ENCODE measurements around the gene MXRA8.
A peak's percentile ranks its signal among the peaks of the same experiment; 100 is the strongest.
"Not testable (repeated sequence)": the region's sequence is repeated elsewhere in the genome, so short reads cannot be mapped to it uniquely, and the experiment has no call there.

The MXRA8 gene

GRCh38 chr1:1387098-1388077 is 29.0 kb upstream of the MXRA8 start:
- no peaks in the 10 kb centered on the region for H3K4me1 ChIP-seq (ENCODE audit: insufficient read depth, low read length)
- no peak overlapping the region for H3K27ac ChIP-seq (ENCODE audit: low read depth, low read length)
- H3K9me3 ChIP-seq (ENCODE audit: insufficient read depth, low read depth, low read length), result no peaks in the 10 kb centered on the region
- H3K4me3 ChIP-seq (ENCODE audit: low read length), result no peak overlapping the region
- H3K9ac ChIP-seq (ENCODE audit: low read depth, low read length), result no peak overlapping the region
- H3K36me3 ChIP-seq (ENCODE audit: insufficient read depth, low read length), result peaks cover 72% of the 10 kb centered on the region
- 96% methylated on average over 50 of the region's 50 CpGs for WGBS
- no peaks in the 10 kb centered on the region for H3K27me3 ChIP-seq (ENCODE audit: insufficient read depth, low read length)

DNA sequence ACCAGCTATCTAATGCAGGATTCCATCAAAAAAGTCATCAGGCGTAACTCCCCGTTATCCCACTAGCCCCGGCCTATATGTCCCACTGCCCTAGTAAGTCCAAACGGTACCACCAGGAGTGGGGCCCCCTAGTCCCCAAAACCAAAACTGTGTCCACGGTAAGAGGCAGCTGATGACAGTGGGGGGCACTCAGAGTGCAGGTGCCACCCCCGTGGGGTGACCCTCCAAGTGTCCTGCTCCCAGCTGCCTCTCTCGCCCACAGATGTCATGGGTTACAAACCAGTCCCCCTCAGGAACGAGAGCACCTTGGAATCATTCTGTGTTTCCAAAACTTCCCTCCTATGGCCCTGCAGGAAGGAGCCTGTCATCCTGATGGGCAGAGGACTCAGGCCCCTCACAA is 27.6 kb upstream of the MXRA8 start:
- no peaks in the 10 kb centered on the region for H3K4me1 ChIP-seq (ENCODE audit: insufficient read depth, low read length)
- no peak overlapping the region for H3K27ac ChIP-seq (ENCODE audit: low read depth, low read length)
- H3K36me3 ChIP-seq (ENCODE audit: insufficient read depth, low read length), result peaks cover 57% of the 10 kb centered on the region
- H3K9me3 ChIP-seq (ENCODE audit: insufficient read depth, low read depth, low read length), result no peaks in the 10 kb centered on the region
- no peaks in the 10 kb centered on the region for H3K27me3 ChIP-seq (ENCODE audit: insufficient read depth, low read length)
- no peak overlapping the region for H3K4me3 ChIP-seq (ENCODE audit: low read length)
- no peak overlapping the region for H3K9ac ChIP-seq (ENCODE audit: low read depth, low read length)
- WGBS, result 96% methylated on average over 8 of the region's 8 CpGs

- H3K27me3 ChIP-seq (ENCODE audit: insufficient read depth, low read length); H3K27ac ChIP-seq (ENCODE audit: low read depth, low read length); H3K9me3 ChIP-seq (ENCODE audit: insufficient read depth, low read depth, low read length); H3K4me3 ChIP-seq (ENCODE audit: low read length); H3K4me1 ChIP-seq (ENCODE audit: insufficient read depth, low read length); H3K9ac ChIP-seq (ENCODE audit: low read depth, low read length): not testable (repeated sequence)
- WGBS, result 93% methylated on average over 28 of the region's 29 CpGs
- peaks cover 51% of the 10 kb centered on the region for H3K36me3 ChIP-seq (ENCODE audit: insufficient read depth, low read length)
Observed at GRCh38 chr1:1385339-1385738, 27.0 kb upstream of the MXRA8 start.

DNA sequence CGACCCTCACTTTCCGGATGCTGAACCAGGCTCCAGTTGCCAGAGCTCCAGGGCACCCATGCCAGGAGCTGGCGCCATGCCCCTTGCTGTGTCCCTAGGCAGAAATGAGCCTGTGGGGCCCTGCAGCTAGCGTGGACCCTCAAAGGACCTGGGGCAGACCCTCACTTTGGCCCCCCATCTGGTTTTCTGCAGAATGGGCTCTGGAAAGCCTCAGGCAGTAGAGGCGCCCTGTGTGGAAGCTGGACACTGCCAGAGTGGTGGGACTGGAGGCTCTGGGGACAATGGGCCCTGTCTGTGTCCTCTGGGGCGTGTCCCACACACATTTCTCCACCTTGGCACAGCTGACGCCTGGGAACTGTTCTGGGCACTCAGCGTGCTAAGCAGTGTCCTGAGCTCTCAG is 22.9 kb upstream of the MXRA8 start:
- H3K36me3 ChIP-seq (ENCODE audit: insufficient read depth, low read length), result peaks cover 11% of the 10 kb centered on the region
- no peaks in the 10 kb centered on the region for H3K9me3 ChIP-seq (ENCODE audit: insufficient read depth, low read depth, low read length)
- H3K27me3 ChIP-seq (ENCODE audit: insufficient read depth, low read length), result no peaks in the 10 kb centered on the region
- no peaks in the 10 kb centered on the region for H3K4me1 ChIP-seq (ENCODE audit: insufficient read depth, low read length)
- H3K4me3 ChIP-seq (ENCODE audit: low read length), result no peak overlapping the region
- 82% methylated on average over 8 of the region's 8 CpGs for WGBS
- no peak overlapping the region for H3K27ac ChIP-seq (ENCODE audit: low read depth, low read length)
- no peak overlapping the region for H3K9ac ChIP-seq (ENCODE audit: low read depth, low read length)

DNA sequence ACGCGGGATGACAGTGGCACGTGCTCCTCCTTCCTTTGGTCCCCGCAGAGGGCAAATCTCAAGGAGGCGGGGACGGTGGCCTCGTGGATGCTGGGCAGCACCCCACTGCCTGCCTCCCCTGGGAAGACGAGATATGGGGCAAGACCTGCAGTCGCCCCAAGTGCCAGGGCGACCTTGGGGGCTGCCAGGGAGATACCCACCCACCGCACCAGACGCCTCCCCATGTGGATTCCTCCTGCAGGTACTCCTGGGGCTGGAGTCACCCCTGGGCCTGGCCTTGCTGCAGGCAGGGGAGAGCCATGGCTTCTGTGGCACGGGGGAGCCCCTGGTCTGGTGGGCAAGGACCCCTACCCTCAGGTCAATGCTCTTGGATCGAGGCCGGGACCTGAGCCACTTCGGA is 22.5 kb upstream of the MXRA8 start:
- no peak overlapping the region for H3K27ac ChIP-seq (ENCODE audit: low read depth, low read length)
- peaks cover 6% of the 10 kb centered on the region for H3K36me3 ChIP-seq (ENCODE audit: insufficient read depth, low read length)
- H3K9ac ChIP-seq (ENCODE audit: low read depth, low read length), result no peak overlapping the region
- H3K4me1 ChIP-seq (ENCODE audit: insufficient read depth, low read length), result peaks cover 3% of the 10 kb centered on the region; the same call in 1 of the 2 replicates
- H3K27me3 ChIP-seq (ENCODE audit: insufficient read depth, low read length), result no peaks in the 10 kb centered on the region
- H3K9me3 ChIP-seq (ENCODE audit: insufficient read depth, low read depth, low read length), result no peaks in the 10 kb centered on the region
- 96% methylated on average over 16 of the region's 16 CpGs for WGBS
- H3K4me3 ChIP-seq (ENCODE audit: low read length), result no peak overlapping the region

DNA sequence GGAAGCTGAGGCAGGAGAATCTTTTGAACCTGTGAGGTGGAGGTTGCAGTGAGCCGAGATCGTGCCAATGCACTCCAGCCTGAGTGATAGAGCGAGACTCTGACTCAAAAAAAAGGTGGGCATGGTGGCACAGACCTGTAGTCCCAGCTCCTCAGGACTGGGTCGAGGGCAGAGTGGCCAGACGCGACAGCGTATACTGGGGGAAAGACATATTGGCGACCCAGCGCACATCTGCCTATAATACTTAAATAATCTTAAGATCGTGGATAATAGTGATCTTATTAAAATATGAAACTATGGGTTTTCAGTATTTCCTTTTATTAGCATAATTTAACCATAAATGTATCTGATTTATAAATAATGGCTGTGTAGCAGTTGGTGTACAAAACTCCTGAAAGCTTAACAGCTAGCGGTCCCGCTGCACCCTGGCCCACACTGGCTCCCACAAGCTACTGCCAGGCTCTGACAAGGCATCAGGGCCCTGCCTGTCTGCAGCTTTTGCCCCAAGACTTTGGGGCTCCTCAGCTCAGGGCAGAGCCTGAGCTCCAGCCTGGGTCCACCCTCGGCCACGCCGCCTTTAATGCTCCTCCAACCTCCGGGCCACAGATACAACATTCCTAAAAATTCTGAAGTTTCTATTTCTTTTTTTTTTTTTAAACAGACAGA is 19.3 kb upstream of the MXRA8 start:
- Histone ChIP-seq H3K4me1 (ENCODE audit: insufficient read depth, low read length) (peaks cover 7% of the 10 kb centered on the region; the same call in 1 of the 2 replicates), H3K27ac (ENCODE audit: low read depth, low read length) (no peak overlapping the region), H3K9me3 (ENCODE audit: insufficient read depth, low read depth, low read length) (no peaks in the 10 kb centered on the region), H3K36me3 (ENCODE audit: insufficient read depth, low read length) (peaks cover 10% of the 10 kb centered on the region), H3K27me3 (ENCODE audit: insufficient read depth, low read length) (no peaks in the 10 kb centered on the region), H3K9ac (ENCODE audit: low read depth, low read length) (no peak overlapping the region), H3K4me3 (ENCODE audit: low read length) (no peak overlapping the region)
- 95% methylated on average over 15 of the region's 16 CpGs for WGBS

DNA sequence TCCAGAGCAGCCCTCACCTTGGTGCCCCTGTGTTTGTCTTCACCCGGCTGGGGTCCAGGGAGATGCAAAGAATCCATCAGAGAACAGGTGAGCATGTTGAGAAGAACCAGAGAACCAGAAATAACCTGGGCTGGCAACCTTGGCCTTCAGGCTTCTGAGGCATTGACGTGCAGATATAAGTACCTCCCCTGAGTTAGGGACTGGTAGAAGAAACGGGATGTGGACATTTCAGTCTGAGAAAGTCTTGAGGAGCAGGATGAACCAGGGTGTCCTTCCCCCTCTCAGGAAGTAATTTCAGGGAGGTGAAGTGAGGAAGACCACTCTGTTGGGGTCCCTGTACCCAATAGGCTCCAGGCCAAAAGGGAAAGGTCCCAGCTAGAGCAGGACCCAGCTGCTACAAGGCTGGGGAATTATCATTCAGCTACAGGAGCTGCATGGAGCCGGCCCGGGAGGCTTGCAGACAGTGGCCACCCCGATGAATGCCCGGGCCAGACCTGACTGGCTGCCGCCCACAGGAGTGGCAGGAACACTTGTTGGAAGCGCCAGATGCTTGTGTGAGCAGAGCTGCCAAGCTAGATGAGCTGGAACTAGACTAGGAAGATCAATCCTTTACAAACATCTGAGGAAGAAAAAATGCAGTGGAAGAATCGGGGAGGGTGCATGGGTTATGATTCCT is 18.3 kb upstream of the MXRA8 start:
- Histone ChIP-seq H3K4me3 (ENCODE audit: low read length) (0 out of 2 replicates have a peak overlapping the region, but pooled peaks have one; percentile 92), H3K27ac (ENCODE audit: low read depth, low read length) (peak overlapping the region; percentile 62; the same call in 1 of the 2 replicates), H3K27me3 (ENCODE audit: insufficient read depth, low read length) (no peaks in the 10 kb centered on the region), H3K36me3 (ENCODE audit: insufficient read depth, low read length) (peaks cover 10% of the 10 kb centered on the region), H3K9ac (ENCODE audit: low read depth, low read length) (no peak overlapping the region), H3K4me1 (ENCODE audit: insufficient read depth, low read length) (peaks cover 7% of the 10 kb centered on the region; the same call in 1 of the 2 replicates), H3K9me3 (ENCODE audit: insufficient read depth, low read depth, low read length) (no peaks in the 10 kb centered on the region)
- WGBS, result 95% methylated on average over 10 of the region's 10 CpGs

DNA sequence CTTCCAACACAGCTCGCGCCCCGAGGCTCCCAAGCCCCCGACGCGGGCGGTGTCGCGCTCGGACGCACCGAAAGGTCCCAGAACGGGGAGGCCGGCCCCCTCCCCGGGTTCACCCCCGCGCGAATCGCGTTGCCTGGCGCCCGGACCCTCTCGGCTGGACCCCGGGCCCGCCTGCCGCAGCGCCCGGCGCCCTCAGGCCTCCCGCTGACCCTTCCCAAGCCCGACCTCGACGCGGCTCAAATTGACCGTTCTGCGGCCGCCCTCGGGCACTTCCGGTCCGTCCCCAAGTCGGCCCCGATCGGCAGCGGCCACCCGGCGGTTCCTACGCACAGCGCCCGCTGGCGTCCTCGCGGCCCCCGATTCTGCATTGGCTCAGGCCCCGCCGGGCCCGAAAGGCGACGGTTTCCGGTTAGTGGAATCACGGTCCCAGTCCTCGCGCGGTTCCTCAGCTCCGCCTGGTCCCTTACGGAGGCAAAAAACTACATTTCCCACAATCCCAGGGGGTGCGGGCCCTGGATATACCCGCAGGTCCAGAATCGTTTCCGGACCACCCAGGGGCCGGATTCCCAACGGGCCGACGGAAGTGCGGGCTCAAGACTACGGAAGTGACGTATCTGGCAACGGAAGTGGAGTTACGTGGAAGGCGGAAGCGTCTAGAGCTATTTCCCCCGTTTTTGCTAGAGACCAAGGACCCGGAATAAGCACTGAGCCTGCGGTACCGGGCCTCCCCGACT is 16.7 kb upstream of the MXRA8 start, which contains the start of gene AURKAIP1:
Gene AURKAIP1 (minus strand): TSS at position 279 of the 734 bp plus-strand sequence. CDS start 451 bp downstream, outside the sequence.
- under 1% methylated on average over 85 of the region's 85 CpGs for WGBS
- H3K27ac ChIP-seq (ENCODE audit: low read depth, low read length), result peak within 1 kb of the TSS; percentile 87
- peaks cover 7% of the 10 kb centered on the region; the same call in 1 of the 2 replicates for H3K4me1 ChIP-seq (ENCODE audit: insufficient read depth, low read length)
- H3K9me3 ChIP-seq (ENCODE audit: insufficient read depth, low read depth, low read length), result no peaks in the 10 kb centered on the region
- H3K9ac ChIP-seq (ENCODE audit: low read depth, low read length), result peak within 1 kb of the TSS; percentile 95
- H3K4me3 ChIP-seq (ENCODE audit: low read length), result peak within 1 kb of the TSS; percentile 92
- no peaks in the 10 kb centered on the region for H3K27me3 ChIP-seq (ENCODE audit: insufficient read depth, low read length)
- H3K36me3 ChIP-seq (ENCODE audit: insufficient read depth, low read length), result peaks cover 10% of the 10 kb centered on the region

GRCh38 chr1:1374589-1374928 is 16.2 kb upstream of the MXRA8 start:
- peak overlapping the region; percentile 87 for H3K27ac ChIP-seq (ENCODE audit: low read depth, low read length)
- WGBS, result 1% methylated on average over 24 of the region's 24 CpGs

GRCh38 chr1:1373815-1374588 is 15.6 kb upstream of the MXRA8 start:
- H3K27ac ChIP-seq (ENCODE audit: low read depth, low read length), result no peak overlapping the region
- H3K36me3 ChIP-seq (ENCODE audit: insufficient read depth, low read length), result peaks cover 10% of the 10 kb centered on the region
- H3K9ac ChIP-seq (ENCODE audit: low read depth, low read length), result peak overlapping the region; percentile 95
- H3K9me3 ChIP-seq (ENCODE audit: insufficient read depth, low read depth, low read length), result no peaks in the 10 kb centered on the region
- 57% methylated on average over 52 of the region's 52 CpGs for WGBS
- no peaks in the 10 kb centered on the region for H3K27me3 ChIP-seq (ENCODE audit: insufficient read depth, low read length)
- peak overlapping the region; percentile 92 for H3K4me3 ChIP-seq (ENCODE audit: low read length)
- peaks cover 7% of the 10 kb centered on the region; the same call in 1 of the 2 replicates for H3K4me1 ChIP-seq (ENCODE audit: insufficient read depth, low read length)

More at GRCh38 chr1:1374589-1374928, 16.2 kb upstream of the MXRA8 start:
- Histone ChIP-seq H3K36me3 (ENCODE audit: insufficient read depth, low read length) (peaks cover 10% of the 10 kb centered on the region), H3K9ac (ENCODE audit: low read depth, low read length) (peak overlapping the region; percentile 95), H3K4me3 (ENCODE audit: low read length) (peak overlapping the region; percentile 92), H3K27me3 (ENCODE audit: insufficient read depth, low read length) (no peaks in the 10 kb centered on the region), H3K9me3 (ENCODE audit: insufficient read depth, low read depth, low read length) (no peaks in the 10 kb centered on the region), H3K4me1 (ENCODE audit: insufficient read depth, low read length) (peaks cover 7% of the 10 kb centered on the region; the same call in 1 of the 2 replicates)

Data from HUES64 (cell line).